GM23338 (cell line): Measurements from ENCODE around the gene KIF1A. TPM values are rescaled to one million over a fixed set of nuclear protein-coding genes. Genes with fewer than 3 reads are reported as not detected.

Experiments used
- ATAC-seq: fragments of 200-7000 bp; cut with Tn5 transposase; 3 replicates; pipeline ENCODE4 v1.9.1; 2020
- DNase-seq: peaks from one replicate; pipeline ENCODE4 v3.0.0-alpha.2; 2015; ENCODE audit warnings: low spot score
- H2AFZ ChIP-seq: fragments of 200-600 bp; sonication (generic); 2 replicates; pipeline ENCODE4 v1.8.0; 2016; ENCODE audit warnings: antibody characterized with exemption, mild to moderate bottlenecking, moderate library complexity
- H3F3A ChIP-seq: fragments of 200-600 bp; sonication (generic); replicated peaks from 2 replicates; pipeline ENCODE4 v1.8.0; 2017; ENCODE audit warnings: antibody characterized with exemption, mixed run types, low read depth
- H3K27ac ChIP-seq: fragments of 200-600 bp; sonication (generic); 2 replicates; pipeline ENCODE4 v1.6.1; 2016; ENCODE audit warnings: low read depth
- H3K27me3 ChIP-seq: fragments of 200-600 bp; sonication (generic); 2 replicates; pipeline ENCODE4 v1.8.0; 2016; ENCODE audit warnings: mild to moderate bottlenecking, mixed run types, moderate library complexity; ENCODE audit not compliant: insufficient read depth
- H3K36me3 ChIP-seq: fragments of 200-600 bp; sonication (generic); 2 replicates; pipeline ENCODE4 v1.8.0; 2016; ENCODE audit warnings: mild to moderate bottlenecking; ENCODE audit not compliant: insufficient read depth
- H3K4me1 ChIP-seq: fragments of 200-600 bp; sonication (generic); 2 replicates; pipeline ENCODE4 v1.8.0; 2016; ENCODE audit warnings: mild to moderate bottlenecking, moderate library complexity; ENCODE audit not compliant: insufficient read depth
- H3K4me2 ChIP-seq: fragments of 200-600 bp; sonication (generic); 2 replicates; pipeline ENCODE4 v1.7.1; 2017; ENCODE audit warnings: mixed run types
- H3K4me3 ChIP-seq: fragments of 200-600 bp; sonication (generic); 2 replicates; pipeline ENCODE4 v1.6.1; 2016; ENCODE audit warnings: mixed run types
- H3K79me2 ChIP-seq: fragments of 200-600 bp; sonication (generic); replicated peaks from 2 replicates; pipeline ENCODE4 v1.8.0; 2017; ENCODE audit warnings: mild to moderate bottlenecking; ENCODE audit not compliant: insufficient read depth
- H3K9me2 ChIP-seq: fragments of 200-600 bp; sonication (generic); 2 replicates; pipeline ENCODE4 v1.8.0; 2017; ENCODE audit not compliant: insufficient read depth
- H4K20me1 ChIP-seq: fragments of 200-600 bp; sonication (generic); replicated peaks from 2 replicates; pipeline ENCODE4 v1.8.0; 2017; ENCODE audit warnings: mild to moderate bottlenecking; ENCODE audit not compliant: insufficient read depth
- H3K27ac Mint-ChIP-seq: 2 replicates; pipeline ENCODE4 v1.8.0; 2020; ENCODE audit warnings: inconsistent platforms, mild to moderate bottlenecking, moderate library complexity, mixed read lengths
- H3K27me3 Mint-ChIP-seq: 3 replicates; pipeline ENCODE4 v1.8.0; 2022; ENCODE audit warnings: low read depth, mild to moderate bottlenecking, moderate library complexity, mixed read lengths, inconsistent platforms; ENCODE audit not compliant: insufficient read depth, poor library complexity
- H3K36me3 Mint-ChIP-seq: 3 replicates; pipeline ENCODE4 v1.8.0; 2021; ENCODE audit warnings: low read depth, mild to moderate bottlenecking, inconsistent platforms, moderate library complexity, mixed read lengths
- H3K4me1 Mint-ChIP-seq: 3 replicates; pipeline ENCODE4 v1.8.0; 2020; ENCODE audit warnings: mild to moderate bottlenecking, inconsistent platforms, mixed read lengths
- H3K4me3 Mint-ChIP-seq: 3 replicates; pipeline ENCODE4 v1.8.0; 2021; ENCODE audit warnings: moderate library complexity, mild to moderate bottlenecking, inconsistent platforms, mixed read lengths
- H3K9me3 Mint-ChIP-seq: 3 replicates; pipeline ENCODE4 v1.8.0; 2020; ENCODE audit warnings: moderate library complexity, mild to moderate bottlenecking, inconsistent platforms, mixed read lengths
- CREB1 ChIP-seq: fragments of 250-450 bp; sonication (Bioruptor Pico); IDR thresholded peaks from 2 replicates; pipeline ENCODE4 v1.5.0; 2020; ENCODE audit warnings: low read depth, mild to moderate bottlenecking, moderate library complexity
- CTCF ChIP-seq, 2 experiments: fragments of 200-600 bp in 1 of 2; sonication (generic) in 1 of 2; conservative IDR thresholded peaks; 2 replicates each; pipeline versions ENCODE4 v1.5.1 to v1.6.1; 2016 to 2017; ENCODE audit warnings: antibody characterized with exemption in 2 of 2, low read depth in 2 of 2, mild to moderate bottlenecking in 2 of 2, moderate library complexity in 1 of 2
- ETS1 ChIP-seq: IDR thresholded peaks from 2 replicates; pipeline ENCODE4 v1.6.1; 2016; ENCODE audit warnings: antibody characterized with exemption
- EZH2 ChIP-seq: fragments of 200-600 bp; sonication (generic); IDR thresholded peaks from one replicate; pipeline ENCODE4 v1.8.0; 2017; ENCODE audit warnings: antibody characterized with exemption, mild to moderate bottlenecking, low read depth; ENCODE audit not compliant: unreplicated experiment
- EZH2phosphoT487 ChIP-seq: fragments of 200-600 bp; sonication (generic); IDR thresholded peaks from one replicate; pipeline ENCODE4 v1.8.1; 2018; ENCODE audit warnings: antibody characterized with exemption; ENCODE audit not compliant: unreplicated experiment
- JUNB ChIP-seq: IDR thresholded peaks from one replicate; pipeline ENCODE4 v1.6.1; 2016; ENCODE audit warnings: antibody characterized with exemption; ENCODE audit not compliant: unreplicated experiment
- NANOG ChIP-seq: IDR thresholded peaks from 2 replicates; pipeline ENCODE4 v1.6.1; 2016; ENCODE audit warnings: antibody characterized with exemption, borderline replicate concordance
- POLR2AphosphoS5 ChIP-seq: IDR thresholded peaks from 2 replicates; pipeline ENCODE4 v1.6.1; 2016; ENCODE audit warnings: antibody characterized with exemption, low read depth
- REST ChIP-seq: IDR thresholded peaks from one replicate; pipeline ENCODE4 v1.6.1; 2018; ENCODE audit warnings: antibody characterized with exemption; ENCODE audit not compliant: unreplicated experiment
- STAT1 ChIP-seq: IDR thresholded peaks from one replicate; pipeline ENCODE4 v1.6.1; 2016; ENCODE audit warnings: antibody characterized with exemption; ENCODE audit not compliant: unreplicated experiment
- ZNF114 ChIP-seq: fragments of 250-450 bp; sonication (Bioruptor Pico); IDR thresholded peaks from 2 replicates; pipeline ENCODE4 v1.5.0; 2020; ENCODE audit warnings: mild to moderate bottlenecking, moderate library complexity
- ZNF331 ChIP-seq: fragments of 250-450 bp; sonication (Bioruptor Pico); IDR thresholded peaks from 2 replicates; pipeline ENCODE4 v1.5.0; 2020; ENCODE audit warnings: low read depth, mild to moderate bottlenecking, moderate library complexity
- ZNF462 ChIP-seq: fragments of 250-450 bp; sonication (Bioruptor Pico); IDR thresholded peaks from 2 replicates; pipeline ENCODE4 v1.5.0; 2020; ENCODE audit warnings: mild to moderate bottlenecking, moderate library complexity
- polyA plus RNA-seq: library from polyadenylated mRNA; unstranded; fragments of >200 nt; fragmentation: Nextera tagmentation; extraction: Ambion mirVana; gene quantifications from 2 replicates; pipeline ENCODE4 v1.2.1, GENCODE V29; 2016
- total RNA-seq: library from RNA; depleted of rRNA; stranded (reverse); fragments of >200 nt; shearing (Covaris generic); gene quantifications from 2 replicates; pipeline ENCODE4 v1.2.3, GENCODE V29; 2014

Gene KIF1A
- total and polyA plus RNA-seq, 2 experiments from 2014 or later: 169 to 214 TPM

- DNase-seq (no peak), ATAC-seq (no peak)
- no peaks in the 10 kb centered on the region for H3K27me3 ChIP-seq
- H3K36me3 ChIP-seq: peaks cover 3% of the 10 kb centered on the region; the same call in 1 of the 2 replicates
- H3K9me2 ChIP-seq: no peaks in the 10 kb centered on the region
- Mint-ChIP-seq H3K9me3 (no peaks in the 10 kb centered on the region), H3K36me3 (peaks cover 43% of the 10 kb centered on the region), H3K4me1 (peaks cover 8% of the 10 kb centered on the region; the same call in 2 of the 3 replicates), H3K27ac (peak overlapping the region; percentile 55; the same call in 1 of the 2 replicates), H3K4me3 (no peak overlapping the region), H3K27me3 (peaks cover 15% of the 10 kb centered on the region)
- no peak overlapping the region for H2AFZ ChIP-seq
- TF ChIP-seq STAT1 (no peak), CTCF (conservative IDR thresholded peaks at IDR 0.05; ENCODE audit: low read depth in 2 of 2) (no peak), NANOG (no peak), ZNF462 (CRISPR knock-in tag) (no peak), ZNF114 (CRISPR knock-in tag) (no peak), ZNF331 (CRISPR knock-in tag) (no peak), EZH2 (no peak), CREB1 (no peak), REST (no peak), JUNB (no peak), EZH2phosphoT487 (no peak), ETS1 (no peak), POLR2AphosphoS5 (no peak)
- H3K4me2 ChIP-seq: no peak overlapping the region
- H3K27ac ChIP-seq: no peak overlapping the region
- H3K4me1 ChIP-seq: no peaks in the 10 kb centered on the region
- H3K79me2 ChIP-seq: peaks cover 19% of the 10 kb centered on the region
- H3F3A ChIP-seq: no peaks in the 10 kb centered on the region
- no peak overlapping the region for H3K4me3 ChIP-seq
- peaks cover 11% of the 10 kb centered on the region; the same call in 1 of the 2 replicates for H4K20me1 ChIP-seq
These were observed 31.5 kb downstream of the KIF1A start for GRCh38 chr2:240788482-240788881.
